ENCODE results near the gene FAM170B.

- TF ChIP-seq CTCF (IDR thresholded peaks at IDR 0.05 in 4 of 5, conservative IDR thresholded peaks at IDR 0.05 in 1 of 5) (peak in 1 of 5 experiments; percentile 27), POLR2A (IDR thresholded peaks at IDR 0.05) (no peak)
Observed at GRCh38 chr10:49135575-49136313, 1.9 kb upstream of the FAM170B start.

Data from gastrocnemius medialis (tissue), 4 donors.